IMR-90 (cell line): ENCODE data around the gene HSP90AB1. TPM values are rescaled to one million over a fixed set of nuclear protein-coding genes. Genes with fewer than 3 reads are reported as not detected.
A peak's percentile ranks its signal among the peaks of the same experiment; 100 is the strongest.

Experiments
- ATAC-seq: fragments of 200-7000 bp; cut with Tn5 transposase; 2 replicates; pipeline ENCODE4 v1.9.1; 2020; ENCODE audit warnings: low read depth, mild to moderate bottlenecking, moderate library complexity
- BruUV-seq: library from RNA; stranded (reverse); fragments of 400-500 nt; replicated peaks from 2 replicates; lab custom pipeline; 2021; lab: Mats Ljungman, UMichigan
- CTCF ChIA-PET: fragments of 300-600 bp; formaldehyde crosslinking; extraction: SDS; loops from one replicate; lab custom pipeline; 2021; ENCODE audit warnings: antibody characterized with exemption; lab: Yijun Ruan, JAX
- POLR2A ChIA-PET: fragments of 300-600 bp; sonication (Branson Sonifier 250); formaldehyde crosslinking; loops from one replicate; lab custom pipeline; 2022; ENCODE audit warnings: antibody characterized with exemption; ENCODE audit not compliant: unreplicated experiment; lab: Charles Lee
- DNase-seq: peaks from one replicate; pipeline ENCODE4 v3.0.0; 2013
- H2AFZ ChIP-seq: replicated peaks from 2 replicates; pipeline ENCODE3; 2013; ENCODE audit warnings: low read length, mild to moderate bottlenecking; ENCODE audit not compliant: poor library complexity
- H2AK5ac ChIP-seq: 2 replicates; pipeline ENCODE4 v1.6.1; 2013; ENCODE audit warnings: low read depth, low read length, inconsistent platforms
- H2AK9ac ChIP-seq: replicated peaks from 2 replicates; pipeline ENCODE3; 2013; ENCODE audit warnings: mild to moderate bottlenecking, low read depth, low read length, moderate library complexity; ENCODE audit not compliant: poor library complexity
- H2BK120ac ChIP-seq: 2 replicates; pipeline ENCODE4 v1.6.1; 2013; ENCODE audit warnings: low read depth, low read length, inconsistent platforms
- H2BK15ac ChIP-seq: 3 replicates; pipeline ENCODE4 v1.6.1; 2013; ENCODE audit warnings: low read depth, low read length, inconsistent platforms
- H2BK20ac ChIP-seq: 2 replicates; pipeline ENCODE4 v1.6.1; 2013; ENCODE audit warnings: low read depth, mild to moderate bottlenecking, inconsistent platforms, low read length, moderate library complexity
- H2BK5ac ChIP-seq: 2 replicates; pipeline ENCODE4 v1.6.1; 2013; ENCODE audit warnings: mild to moderate bottlenecking, low read depth, low read length, inconsistent platforms; ENCODE audit not compliant: poor library complexity, severe bottlenecking
- H3K14ac ChIP-seq: replicated peaks from 2 replicates; pipeline ENCODE4 v1.6.1; 2013; ENCODE audit warnings: low read depth, low read length, inconsistent platforms
- H3K18ac ChIP-seq: 2 replicates; pipeline ENCODE4 v1.6.1; 2013; ENCODE audit warnings: low read depth, low read length, control low read depth
- H3K23ac ChIP-seq: 2 replicates; pipeline ENCODE4 v1.6.1; 2013; ENCODE audit warnings: low read depth, low read length, inconsistent platforms
- H3K27ac ChIP-seq: 2 replicates; pipeline ENCODE4 v1.5.1; 2013; ENCODE audit warnings: mild to moderate bottlenecking, control low read depth, low read length; ENCODE audit not compliant: insufficient read depth
- H3K27me3 ChIP-seq: 2 replicates; pipeline ENCODE4 v1.6.1; 2013; ENCODE audit warnings: low read length; ENCODE audit not compliant: control insufficient read depth, insufficient read depth
- H3K36me3 ChIP-seq: 2 replicates; pipeline ENCODE4 v1.6.1; 2013; ENCODE audit warnings: low read length, mixed read lengths; ENCODE audit not compliant: control insufficient read depth, insufficient read depth
- H3K4ac ChIP-seq: 2 replicates; pipeline ENCODE4 v1.6.1; 2013; ENCODE audit warnings: low read depth, low read length, inconsistent platforms
- H3K4me1 ChIP-seq: 2 replicates; pipeline ENCODE4 v1.6.1; 2013; ENCODE audit warnings: low read length, mixed read lengths; ENCODE audit not compliant: control insufficient read depth, insufficient read depth
- H3K4me2 ChIP-seq: 2 replicates; pipeline ENCODE4 v1.6.1; 2013; ENCODE audit warnings: low read depth, mild to moderate bottlenecking, control low read depth, low read length, moderate library complexity
- H3K4me3 ChIP-seq: 2 replicates; pipeline ENCODE4 v1.5.1; 2013; ENCODE audit warnings: low read depth, mild to moderate bottlenecking, control low read depth, low read length, moderate library complexity; ENCODE audit not compliant: insufficient read depth
- H3K56ac ChIP-seq: 2 replicates; pipeline ENCODE4 v1.6.1; 2013; ENCODE audit warnings: low read length, inconsistent platforms; ENCODE audit not compliant: insufficient read depth; ENCODE audit errors: extremely low read depth
- H3K79me1 ChIP-seq, 2 experiments: 2 replicates each; pipeline ENCODE4 v1.6.1; 2013; ENCODE audit warnings: low read length in 2 of 2, inconsistent platforms in 1 of 2, low read depth in 1 of 2
- H3K9ac ChIP-seq: 2 replicates; pipeline ENCODE4 v1.6.1; 2013; ENCODE audit warnings: low read depth, low read length, control low read depth
- H3K9me1 ChIP-seq: 2 replicates; pipeline ENCODE4 v1.6.1; 2013; ENCODE audit warnings: low read length, inconsistent platforms; ENCODE audit not compliant: insufficient read depth
- H3K9me3 ChIP-seq: 2 replicates; pipeline ENCODE4 v1.6.1; 2013; ENCODE audit warnings: low read length; ENCODE audit not compliant: control insufficient read depth, insufficient read depth
- H4K20me1 ChIP-seq: 2 replicates; pipeline ENCODE4 v1.6.1; 2013; ENCODE audit warnings: low read length, inconsistent platforms; ENCODE audit not compliant: insufficient read depth
- H4K5ac ChIP-seq: 2 replicates; pipeline ENCODE4 v1.6.1; 2013; ENCODE audit warnings: mild to moderate bottlenecking, low read depth, low read length, control low read depth
- H4K8ac ChIP-seq, 2 experiments: 2 replicates each; pipeline ENCODE4 v1.6.1; 2013; ENCODE audit warnings: low read depth in 2 of 2, low read length in 2 of 2, control low read depth in 1 of 2, inconsistent platforms in 1 of 2
- H4K91ac ChIP-seq: 2 replicates; pipeline ENCODE4 v1.6.1; 2013; ENCODE audit warnings: low read depth, low read length, inconsistent platforms; ENCODE audit not compliant: insufficient read depth
- BHLHE40 ChIP-seq: fragments of 150-350 bp; IDR thresholded peaks from 2 replicates; pipeline ENCODE4 v1.6.1; 2016; ENCODE audit warnings: mild to moderate bottlenecking, low read depth, low read length
- CEBPB ChIP-seq: IDR thresholded peaks from 2 replicates; pipeline ENCODE4 v1.6.1; 2012; ENCODE audit warnings: low read depth, low read length, improper control_type of control experiment
- CTCF ChIP-seq: conservative IDR thresholded peaks from 2 replicates; pipeline ENCODE4 v1.5.1; 2012; ENCODE audit warnings: mild to moderate bottlenecking, low read depth, low read length, improper control_type of control experiment
- ELK1 ChIP-seq: fragments of 150-350 bp; IDR thresholded peaks from 2 replicates; pipeline ENCODE4 v1.6.1; 2016; ENCODE audit warnings: low read depth, mild to moderate bottlenecking, low read length, moderate library complexity, borderline replicate concordance
- FOS ChIP-seq: fragments of 150-350 bp; IDR thresholded peaks from 2 replicates; pipeline ENCODE4 v1.6.1; 2016; ENCODE audit warnings: low read depth, low read length
- MAFK ChIP-seq: IDR thresholded peaks from 2 replicates; pipeline ENCODE4 v1.6.1; 2012; ENCODE audit warnings: low read depth, low read length, improper control_type of control experiment
- MAZ ChIP-seq: IDR thresholded peaks from 2 replicates; pipeline ENCODE4 v1.6.1; 2012; ENCODE audit warnings: low read depth, mild to moderate bottlenecking, low read length, improper control_type of control experiment, moderate library complexity, borderline replicate concordance
- MXI1 ChIP-seq: IDR thresholded peaks from 2 replicates; pipeline ENCODE4 v1.6.1; 2012; ENCODE audit warnings: low read depth, mild to moderate bottlenecking, low read length, moderate library complexity, borderline replicate concordance
- POLR2A ChIP-seq: IDR thresholded peaks from 2 replicates; pipeline ENCODE4 v1.6.1; 2012; ENCODE audit warnings: mild to moderate bottlenecking, low read depth, low read length
- RCOR1 ChIP-seq: IDR thresholded peaks from 2 replicates; pipeline ENCODE4 v1.6.1; 2012; ENCODE audit warnings: mild to moderate bottlenecking, low read length, improper control_type of control experiment; ENCODE audit not compliant: insufficient replicate concordance
- WGBS, 2 experiments: methylation state at CpG; one replicate each; pipeline versions ENCODE4 v1.1.5 to v1.1.7; 2013; ENCODE audit warnings: missing lambda C conversion rate in 2 of 2; ENCODE audit not compliant: insufficient read length in 1 of 2; ENCODE audit errors: extremely low coverage in 2 of 2; 5-methylcytosine and 5-hydroxymethylcytosine counted together
- dilution Hi-C: fragments of 300-500 bp; cut with HindIII; formaldehyde crosslinking; loops from one replicate; pipeline ENCODE4 v1.14.3; 2018; ENCODE audit warnings: low sequenced_read_pairs; ENCODE audit not compliant: unreplicated experiment
- in situ Hi-C: fragments of 300-500 bp; cut with MboI; formaldehyde crosslinking; loops from 3 replicates; pipeline ENCODE4 v1.14.3; 2019; ENCODE audit warnings: low sequenced_read_pairs, inconsistent platforms, mixed read lengths
- intact Hi-C: fragments of 100-400 bp; cut with micrococcal nuclease; formaldehyde crosslinking; loops from 2 replicates; pipeline ENCODE4 v1.10.0; 2022
- polyA plus RNA-seq, 3 experiments: library from polyadenylated mRNA; depleted of rRNA; stranded (reverse); fragments of >200 nt; gene quantifications; 2 replicates each; pipeline ENCODE4 v1.2.3, GENCODE V29; 2012; ENCODE audit warnings: low replicate concordance in 1 of 3
- total RNA-seq: library from RNA; depleted of rRNA; stranded (reverse); fragments of >200 nt; gene quantifications from 2 replicates; pipeline ENCODE4 v1.2.3, GENCODE V29; 2012

Gene HSP90AB1
- total and polyA plus RNA-seq, 2 of the 4 experiments (the other 2 are of a cell fraction) = 887 to 1,307 TPM

- H3K9me1 ChIP-seq = peaks cover 18% of the 10 kb centered on the region
- no TSS peak for BruUV-seq
- DNase-seq = peak; percentile 81
- H4K91ac ChIP-seq = peak overlapping the region; percentile 75
- 0 out of 2 replicates have a peak overlapping the region, but pooled peaks have one; percentile 40 for H3K56ac ChIP-seq
- TF ChIP-seq MAZ (peak; percentile 64; the same call in 1 of the 2 replicates), MXI1 (no peak; the same call in 1 of the 2 replicates), CEBPB (no peak), CTCF (peak; percentile 26), FOS (no peak), ELK1 (no peak), POLR2A (no peak), BHLHE40 (peak; percentile 4; the same call in 1 of the 2 replicates), MAFK (no peak), RCOR1 (no peak)
- peak overlapping the region; percentile 100 for H2AFZ ChIP-seq
- H3K23ac ChIP-seq = peak overlapping the region; percentile 87
- H3K18ac ChIP-seq = peak overlapping the region; percentile 63
- no CpG with 5 or more reads among the region's 62 CpGs for WGBS, 2 experiments
- in situ Hi-C loops (no loop called here), intact Hi-C loops (no loop called here), dilution Hi-C loops (no loop called here)
- H3K36me3 ChIP-seq = peaks cover 20% of the 10 kb centered on the region
- no peaks in the 10 kb centered on the region for H3K9me3 ChIP-seq
- peak overlapping the region; percentile 86 for H3K4ac ChIP-seq
- H2AK9ac ChIP-seq = peak overlapping the region; percentile 100
- no peaks in the 10 kb centered on the region for H3K27me3 ChIP-seq
- peak overlapping the region; percentile 87 for H3K14ac ChIP-seq
- peak overlapping the region; percentile 71 for H2AK5ac ChIP-seq
- peak overlapping the region; percentile 89 for H3K4me2 ChIP-seq
- peak overlapping the region; percentile 52 for H3K9ac ChIP-seq
- peaks cover 42% of the 10 kb centered on the region for H4K20me1 ChIP-seq
- H4K8ac ChIP-seq = peak overlapping the region; percentile 60 to 87
- peaks cover 5% of the 10 kb centered on the region for H3K4me1 ChIP-seq
- H2BK15ac ChIP-seq = peak overlapping the region; percentile 37; the same call in 2 of the 3 replicates
- H3K79me1 ChIP-seq = peaks cover 9 to 47% of the 10 kb centered on the region in 2 experiments
- H3K4me3 ChIP-seq = peak overlapping the region; percentile 85
- peak overlapping the region; percentile 59 for H3K27ac ChIP-seq
- CTCF ChIA-PET = interaction anchor here (0.6 to 1.2 kb wide), 4 partner anchors 9 to 74 kb away, joined by 3 to 6 read pairs (median 4); no protein-coding TSS in a partner anchor
- H4K5ac ChIP-seq = peak overlapping the region; percentile 69
- H2BK5ac ChIP-seq = peak overlapping the region; percentile 78
- H2BK120ac ChIP-seq = peak overlapping the region; percentile 75
- POLR2A ChIA-PET = interaction anchor here (0.5 to 3.0 kb wide), 4 partner anchors 9 to 11 kb away, joined by 4 to 27 read pairs (median 9); partner anchors contain the start of gene SLC35B2
- H2BK20ac ChIP-seq = 0 out of 2 replicates have a peak overlapping the region, but pooled peaks have one; percentile 3
- peak; percentile 83 for ATAC-seq
Measured at GRCh38 chr6:44245912-44246662, 814 bp upstream of the HSP90AB1 start.
